ENCODE data around the gene C19orf44.

C19orf44 gene

GRCh38 chr19:16516381-16516780, 20.2 kb downstream of the C19orf44 start:
- in situ Hi-C loops (cut with MboI; ENCODE audit: low sequenced_read_pairs): no loop called here

GRCh38 chr19:16516923-16517610, 20.9 kb downstream of the C19orf44 start:
- in situ Hi-C loops (cut with MboI; ENCODE audit: low sequenced_read_pairs): no loop called here

- in situ Hi-C loops (cut with MboI; ENCODE audit: low sequenced_read_pairs): no loop called here
These were observed 21.9 kb downstream of the C19orf44 start for GRCh38 chr19:16518061-16518460.

GRCh38 chr19:16518483-16519229, 22.5 kb downstream of the C19orf44 start:
- in situ Hi-C loops (cut with MboI; ENCODE audit: low sequenced_read_pairs): no loop called here

GRCh38 chr19:16519230-16519687, 23.1 kb downstream of the C19orf44 start:
- in situ Hi-C loops (cut with MboI; ENCODE audit: low sequenced_read_pairs): no loop called here

- in situ Hi-C loops (cut with MboI; ENCODE audit: low sequenced_read_pairs): no loop called here
These were observed 24.1 kb downstream of the C19orf44 start for GRCh38 chr19:16520074-16520973.

GRCh38 chr19:16520986-16521624, 24.9 kb downstream of the C19orf44 start:
- in situ Hi-C loops (cut with MboI; ENCODE audit: low sequenced_read_pairs): no loop called here

GRCh38 chr19:16521715-16522289, 25.6 kb downstream of the C19orf44 start:
- in situ Hi-C loops (cut with MboI; ENCODE audit: low sequenced_read_pairs): no loop called here

GRCh38 chr19:16522559-16523377, 26.6 kb downstream of the C19orf44 start:
- in situ Hi-C loops (cut with MboI; ENCODE audit: low sequenced_read_pairs): no loop called here

GRCh38 chr19:16524991-16525734, 29.0 kb downstream of the C19orf44 start:
- in situ Hi-C loops (cut with MboI; ENCODE audit: low sequenced_read_pairs): no loop called here

- in situ Hi-C loops (cut with MboI; ENCODE audit: low sequenced_read_pairs): no loop called here
These were observed 29.7 kb downstream of the C19orf44 start for GRCh38 chr19:16525751-16526481.

- in situ Hi-C loops (cut with MboI; ENCODE audit: low sequenced_read_pairs): no loop called here
These were observed 31.2 kb downstream of the C19orf44 start for GRCh38 chr19:16527334-16527935.

- in situ Hi-C loops (cut with MboI; ENCODE audit: low sequenced_read_pairs): no loop called here
These were observed 31.9 kb downstream of the C19orf44 start for GRCh38 chr19:16527971-16528521.

GRCh38 chr19:16529466-16530144, 33.4 kb downstream of the C19orf44 start:
- in situ Hi-C loops (cut with MboI; ENCODE audit: low sequenced_read_pairs): no loop called here

- in situ Hi-C loops (cut with MboI; ENCODE audit: low sequenced_read_pairs): no loop called here
These were observed 34.6 kb downstream of the C19orf44 start for GRCh38 chr19:16530540-16531379.

GRCh38 chr19:16531380-16531669, 35.1 kb downstream of the C19orf44 start:
- in situ Hi-C loops (cut with MboI; ENCODE audit: low sequenced_read_pairs): no loop called here

All from HL-60/S4 (cell line).